Neural cell (in vitro differentiated cells): Measurements from ENCODE around the gene FRMD4B. TPM values are rescaled to one million over a fixed set of nuclear protein-coding genes. Genes with fewer than 3 reads are reported as not detected.

Experiments used
- H2AFZ ChIP-seq: fragments of 200-600, 300-800 bp; sonication (generic), shearing (Covaris generic); 2 replicates; pipeline ENCODE4 v1.6.0; 2014; ENCODE audit warnings: low read depth, mild to moderate bottlenecking, antibody characterized with exemption, low read length, moderate library complexity
- H3F3A ChIP-seq: fragments of 200-600 bp; shearing (Covaris generic); 2 replicates; pipeline ENCODE4 v1.6.1; 2016; ENCODE audit warnings: mild to moderate bottlenecking, moderate library complexity, mixed read lengths, antibody characterized with exemption, low read length; ENCODE audit not compliant: insufficient read depth, poor library complexity, severe bottlenecking
- H3K27ac ChIP-seq: fragments of 200-600, 300-800 bp; sonication (generic), shearing (Covaris generic); 2 replicates; pipeline ENCODE4 v1.5.1; 2014; ENCODE audit warnings: mild to moderate bottlenecking, low read length, moderate library complexity
- H3K27me3 ChIP-seq: fragments of 300-800, 200-600 bp; sonication (generic), shearing (Covaris generic); 2 replicates; pipeline ENCODE4 v1.6.0; 2014; ENCODE audit warnings: mild to moderate bottlenecking, low read depth, low read length, moderate library complexity; ENCODE audit not compliant: insufficient read depth
- H3K36me3 ChIP-seq: fragments of 300-800, 200-600 bp; sonication (generic), shearing (Covaris generic); 2 replicates; pipeline ENCODE4 v1.5.1; 2014; ENCODE audit warnings: mild to moderate bottlenecking, antibody characterized with exemption, low read length, moderate library complexity; ENCODE audit not compliant: insufficient read depth
- H3K4me2 ChIP-seq: fragments of 300-800, 200-600 bp; sonication (generic), shearing (Covaris generic); 2 replicates; pipeline ENCODE4 v1.6.0; 2014; ENCODE audit warnings: mild to moderate bottlenecking, low read length
- H3K4me3 ChIP-seq: fragments of 300-800, 200-600 bp; sonication (generic), shearing (Covaris generic); 2 replicates; pipeline ENCODE4 v1.5.1; 2014; ENCODE audit warnings: mild to moderate bottlenecking, low read length, moderate library complexity
- H3K79me2 ChIP-seq: fragments of 200-600 bp; shearing (Covaris generic); replicated peaks from 2 replicates; pipeline ENCODE4 v1.6.0; 2014; ENCODE audit warnings: mild to moderate bottlenecking, low read length, moderate library complexity; ENCODE audit not compliant: insufficient read depth
- H3K9ac ChIP-seq: fragments of 300-800, 200-600 bp; sonication (generic), shearing (Covaris generic); 2 replicates; pipeline ENCODE4 v1.6.1; 2016; ENCODE audit warnings: mild to moderate bottlenecking, low read length, mixed read lengths
- H3K9me2 ChIP-seq: fragments of 200-600 bp; shearing (Covaris generic); 2 replicates; pipeline ENCODE4 v1.6.1; 2016; ENCODE audit warnings: mild to moderate bottlenecking, low read length, mixed read lengths; ENCODE audit not compliant: insufficient read depth
- H3K9me3 ChIP-seq: fragments of 200-600, 300-800 bp; sonication (generic), shearing (Covaris generic); 2 replicates; pipeline ENCODE4 v1.6.1; 2016; ENCODE audit warnings: mild to moderate bottlenecking, mixed run types, low read length, moderate library complexity, mixed read lengths
- H4K20me1 ChIP-seq: fragments of 200-600 bp; shearing (Covaris generic); 2 replicates; pipeline ENCODE4 v1.6.1; 2016; ENCODE audit warnings: mild to moderate bottlenecking, mixed run types; ENCODE audit not compliant: insufficient read depth
- EP300 ChIP-seq: fragments of 450-650 bp; conservative IDR thresholded peaks from 2 replicates; pipeline ENCODE4 v1.6.1; 2014; ENCODE audit warnings: antibody characterized with exemption, mild to moderate bottlenecking, moderate library complexity; ENCODE audit not compliant: poor library complexity, severe bottlenecking
- EZH2 ChIP-seq: fragments of 200-600, 300-800 bp; shearing (Covaris generic), sonication (generic); IDR thresholded peaks from 2 replicates; pipeline ENCODE4 v1.6.1; 2014; ENCODE audit warnings: antibody characterized with exemption, low read length, borderline replicate concordance, mild to moderate bottlenecking; ENCODE audit not compliant: insufficient read depth, poor library complexity, severe bottlenecking
- MXI1 ChIP-seq: fragments of 450-650 bp; conservative IDR thresholded peaks from 2 replicates; pipeline ENCODE4 v1.6.1; 2014; ENCODE audit warnings: antibody characterized with exemption, mild to moderate bottlenecking; ENCODE audit not compliant: poor library complexity, severe bottlenecking
- POLR2AphosphoS5 ChIP-seq: IDR thresholded peaks from 2 replicates; pipeline ENCODE4 v1.6.1; 2012
- RAD21 ChIP-seq: fragments of 450-650 bp; conservative IDR thresholded peaks from 2 replicates; pipeline ENCODE4 v1.6.1; 2014; ENCODE audit warnings: antibody characterized with exemption, mild to moderate bottlenecking, moderate library complexity
- SMC3 ChIP-seq: fragments of 450-650 bp; conservative IDR thresholded peaks from 2 replicates; pipeline ENCODE4 v1.6.1; 2014; ENCODE audit warnings: antibody characterized with exemption, mild to moderate bottlenecking, moderate library complexity; ENCODE audit not compliant: poor library complexity
- TAF1 ChIP-seq: IDR thresholded peaks from 2 replicates; pipeline ENCODE4 v1.6.1; 2012; ENCODE audit warnings: low read depth
- polyA plus RNA-seq: library from polyadenylated mRNA; depleted of rRNA; stranded (reverse); fragments of >200 nt; gene quantifications from 2 replicates; pipeline ENCODE4 v1.2.3, GENCODE V29; 2014
- TF ChIP-seq, protein P1 (sequence below): fragments of 450-650 bp; IDR thresholded peaks from 2 replicates; pipeline ENCODE4 v1.5.1; 2014; ENCODE audit warnings: antibody characterized with exemption, mild to moderate bottlenecking, moderate library complexity; ENCODE audit not compliant: poor library complexity, severe bottlenecking
- TF ChIP-seq, protein P2 (sequence below): IDR thresholded peaks from 2 replicates; pipeline ENCODE4 v1.6.1; 2012; ENCODE audit warnings: borderline replicate concordance

FRMD4B gene
- polyA plus RNA-seq, 1 donor from 2014 or later: 6.2 TPM

DNA sequence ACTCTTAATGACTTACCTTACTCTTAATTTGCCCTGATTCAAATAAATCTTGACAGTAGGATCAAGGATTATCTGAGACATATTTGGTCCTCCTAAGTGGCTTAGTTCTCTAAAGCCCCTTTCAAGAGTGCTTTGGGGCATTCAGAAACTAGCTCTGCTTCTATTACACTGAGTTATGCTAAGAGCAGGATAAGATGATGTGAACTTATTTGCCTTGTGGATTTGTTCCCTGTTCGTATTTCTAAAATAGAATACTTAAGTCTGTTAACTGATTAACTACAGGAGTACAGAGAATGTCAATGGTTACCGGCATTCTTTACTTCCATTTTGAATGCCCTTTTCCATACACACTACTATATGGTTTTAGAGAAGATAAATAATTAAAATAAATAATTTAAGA lies 14.8 kb upstream of the FRMD4B start:
- H4K20me1 ChIP-seq: no peaks in the 10 kb centered on the region
- no peak overlapping the region for H3K9ac ChIP-seq
- no peak overlapping the region for H3K27ac ChIP-seq

GRCh38 chr3:69392850-69393249 lies 7.0 kb upstream of the FRMD4B start:
- no peak overlapping the region for H2AFZ ChIP-seq
- H3F3A ChIP-seq: no peaks in the 10 kb centered on the region
- TF ChIP-seq SMC3: no peak
- no peak for TF ChIP-seq RAD21
- TF ChIP-seq, protein P1, sequence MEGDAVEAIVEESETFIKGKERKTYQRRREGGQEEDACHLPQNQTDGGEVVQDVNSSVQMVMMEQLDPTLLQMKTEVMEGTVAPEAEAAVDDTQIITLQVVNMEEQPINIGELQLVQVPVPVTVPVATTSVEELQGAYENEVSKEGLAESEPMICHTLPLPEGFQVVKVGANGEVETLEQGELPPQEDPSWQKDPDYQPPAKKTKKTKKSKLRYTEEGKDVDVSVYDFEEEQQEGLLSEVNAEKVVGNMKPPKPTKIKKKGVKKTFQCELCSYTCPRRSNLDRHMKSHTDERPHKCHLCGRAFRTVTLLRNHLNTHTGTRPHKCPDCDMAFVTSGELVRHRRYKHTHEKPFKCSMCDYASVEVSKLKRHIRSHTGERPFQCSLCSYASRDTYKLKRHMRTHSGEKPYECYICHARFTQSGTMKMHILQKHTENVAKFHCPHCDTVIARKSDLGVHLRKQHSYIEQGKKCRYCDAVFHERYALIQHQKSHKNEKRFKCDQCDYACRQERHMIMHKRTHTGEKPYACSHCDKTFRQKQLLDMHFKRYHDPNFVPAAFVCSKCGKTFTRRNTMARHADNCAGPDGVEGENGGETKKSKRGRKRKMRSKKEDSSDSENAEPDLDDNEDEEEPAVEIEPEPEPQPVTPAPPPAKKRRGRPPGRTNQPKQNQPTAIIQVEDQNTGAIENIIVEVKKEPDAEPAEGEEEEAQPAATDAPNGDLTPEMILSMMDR: no peak
- TF ChIP-seq EP300: no peak
- TF ChIP-seq POLR2AphosphoS5: no peak
- no peak for TF ChIP-seq MXI1
- no peak for TF ChIP-seq TAF1
- no peak for TF ChIP-seq EZH2
- TF ChIP-seq, protein P2, sequence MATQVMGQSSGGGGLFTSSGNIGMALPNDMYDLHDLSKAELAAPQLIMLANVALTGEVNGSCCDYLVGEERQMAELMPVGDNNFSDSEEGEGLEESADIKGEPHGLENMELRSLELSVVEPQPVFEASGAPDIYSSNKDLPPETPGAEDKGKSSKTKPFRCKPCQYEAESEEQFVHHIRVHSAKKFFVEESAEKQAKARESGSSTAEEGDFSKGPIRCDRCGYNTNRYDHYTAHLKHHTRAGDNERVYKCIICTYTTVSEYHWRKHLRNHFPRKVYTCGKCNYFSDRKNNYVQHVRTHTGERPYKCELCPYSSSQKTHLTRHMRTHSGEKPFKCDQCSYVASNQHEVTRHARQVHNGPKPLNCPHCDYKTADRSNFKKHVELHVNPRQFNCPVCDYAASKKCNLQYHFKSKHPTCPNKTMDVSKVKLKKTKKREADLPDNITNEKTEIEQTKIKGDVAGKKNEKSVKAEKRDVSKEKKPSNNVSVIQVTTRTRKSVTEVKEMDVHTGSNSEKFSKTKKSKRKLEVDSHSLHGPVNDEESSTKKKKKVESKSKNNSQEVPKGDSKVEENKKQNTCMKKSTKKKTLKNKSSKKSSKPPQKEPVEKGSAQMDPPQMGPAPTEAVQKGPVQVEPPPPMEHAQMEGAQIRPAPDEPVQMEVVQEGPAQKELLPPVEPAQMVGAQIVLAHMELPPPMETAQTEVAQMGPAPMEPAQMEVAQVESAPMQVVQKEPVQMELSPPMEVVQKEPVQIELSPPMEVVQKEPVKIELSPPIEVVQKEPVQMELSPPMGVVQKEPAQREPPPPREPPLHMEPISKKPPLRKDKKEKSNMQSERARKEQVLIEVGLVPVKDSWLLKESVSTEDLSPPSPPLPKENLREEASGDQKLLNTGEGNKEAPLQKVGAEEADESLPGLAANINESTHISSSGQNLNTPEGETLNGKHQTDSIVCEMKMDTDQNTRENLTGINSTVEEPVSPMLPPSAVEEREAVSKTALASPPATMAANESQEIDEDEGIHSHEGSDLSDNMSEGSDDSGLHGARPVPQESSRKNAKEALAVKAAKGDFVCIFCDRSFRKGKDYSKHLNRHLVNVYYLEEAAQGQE: no peak
- no peak overlapping the region for H3K9ac ChIP-seq
- no peaks in the 10 kb centered on the region for H3K36me3 ChIP-seq
- no peak overlapping the region for H3K4me3 ChIP-seq
- H3K27ac ChIP-seq: no peak overlapping the region
- H3K27me3 ChIP-seq: no peaks in the 10 kb centered on the region
- H3K9me3 ChIP-seq: peaks cover 6% of the 10 kb centered on the region
- no peaks in the 10 kb centered on the region for H3K9me2 ChIP-seq
- no peaks in the 10 kb centered on the region for H4K20me1 ChIP-seq
- no peak overlapping the region for H3K4me2 ChIP-seq
- no peaks in the 10 kb centered on the region for H3K79me2 ChIP-seq

More for the DNA sequence above, 14.8 kb upstream of the FRMD4B start:
- no peaks in the 10 kb centered on the region for H3K9me2 ChIP-seq
- H2AFZ ChIP-seq: no peak overlapping the region
- TF ChIP-seq TAF1 (no peak), SMC3 (no peak), MXI1 (no peak), EP300 (no peak), RAD21 (no peak), POLR2AphosphoS5 (no peak), EZH2 (no peak)
- TF ChIP-seq, protein P1: no peak
- TF ChIP-seq, protein P2: no peak
- no peaks in the 10 kb centered on the region for H3K27me3 ChIP-seq
- no peaks in the 10 kb centered on the region for H3F3A ChIP-seq
- no peaks in the 10 kb centered on the region for H3K36me3 ChIP-seq
- H3K9me3 ChIP-seq: peaks cover 12% of the 10 kb centered on the region
- no peaks in the 10 kb centered on the region for H3K79me2 ChIP-seq
- H3K4me2 ChIP-seq: no peak overlapping the region
- no peak overlapping the region for H3K4me3 ChIP-seq
